ENCODE measurements around the gene EXD1. TPM values are rescaled to one million over a fixed set of nuclear protein-coding genes. Genes with fewer than 3 reads are reported as not detected.

EXD1 gene
- total and polyA plus RNA-seq, 2 of the 13 experiments (the other 11 are each of a cell fraction or from before 2014, with no cell fraction given): not detected

DNA sequence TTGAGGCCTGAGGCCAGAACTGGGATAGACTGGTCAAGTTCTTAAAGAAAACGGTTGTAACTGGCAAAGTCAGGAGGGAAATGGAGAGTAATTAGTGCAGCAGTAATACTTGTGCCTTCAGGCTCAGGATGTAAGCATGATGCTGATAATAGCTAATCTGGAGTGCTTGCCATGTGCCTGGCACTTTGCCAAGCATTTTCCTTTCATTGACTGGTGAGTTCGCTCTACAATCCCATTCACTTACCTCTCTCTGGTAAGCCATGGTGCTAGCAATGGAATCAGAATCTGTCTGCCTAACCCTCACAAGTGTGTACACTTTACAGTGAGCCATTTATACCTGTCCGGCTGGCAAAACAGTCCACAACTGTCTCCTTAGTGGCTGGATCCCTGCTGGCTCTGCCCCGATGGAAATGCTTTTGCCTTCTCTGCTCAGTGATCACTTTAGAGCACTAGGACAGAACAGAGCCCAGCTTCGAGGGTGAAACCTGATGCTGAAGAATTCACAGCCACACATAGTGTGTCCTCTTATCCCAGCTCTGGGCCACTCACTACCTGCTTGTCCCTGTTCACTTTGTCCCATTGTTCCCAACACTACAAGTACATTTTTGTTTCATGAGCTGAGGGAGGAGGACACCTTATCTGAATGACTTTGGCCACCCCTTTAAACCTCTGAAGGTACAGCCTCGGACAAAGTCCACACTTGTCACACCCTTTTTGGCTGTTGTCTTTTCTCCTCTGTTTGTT lies 10.8 kb upstream of the EXD1 start (continued):
- TF ChIP-seq, protein P1, sequence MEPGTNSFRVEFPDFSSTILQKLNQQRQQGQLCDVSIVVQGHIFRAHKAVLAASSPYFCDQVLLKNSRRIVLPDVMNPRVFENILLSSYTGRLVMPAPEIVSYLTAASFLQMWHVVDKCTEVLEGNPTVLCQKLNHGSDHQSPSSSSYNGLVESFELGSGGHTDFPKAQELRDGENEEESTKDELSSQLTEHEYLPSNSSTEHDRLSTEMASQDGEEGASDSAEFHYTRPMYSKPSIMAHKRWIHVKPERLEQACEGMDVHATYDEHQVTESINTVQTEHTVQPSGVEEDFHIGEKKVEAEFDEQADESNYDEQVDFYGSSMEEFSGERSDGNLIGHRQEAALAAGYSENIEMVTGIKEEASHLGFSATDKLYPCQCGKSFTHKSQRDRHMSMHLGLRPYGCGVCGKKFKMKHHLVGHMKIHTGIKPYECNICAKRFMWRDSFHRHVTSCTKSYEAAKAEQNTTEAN (CRISPR knock-in tag; conservative IDR thresholded peaks at IDR 0.05): no peak
- TF ChIP-seq JUND (CRISPR knock-in tag; IDR thresholded peaks at IDR 0.05): no peak
- TF ChIP-seq, protein P2, sequence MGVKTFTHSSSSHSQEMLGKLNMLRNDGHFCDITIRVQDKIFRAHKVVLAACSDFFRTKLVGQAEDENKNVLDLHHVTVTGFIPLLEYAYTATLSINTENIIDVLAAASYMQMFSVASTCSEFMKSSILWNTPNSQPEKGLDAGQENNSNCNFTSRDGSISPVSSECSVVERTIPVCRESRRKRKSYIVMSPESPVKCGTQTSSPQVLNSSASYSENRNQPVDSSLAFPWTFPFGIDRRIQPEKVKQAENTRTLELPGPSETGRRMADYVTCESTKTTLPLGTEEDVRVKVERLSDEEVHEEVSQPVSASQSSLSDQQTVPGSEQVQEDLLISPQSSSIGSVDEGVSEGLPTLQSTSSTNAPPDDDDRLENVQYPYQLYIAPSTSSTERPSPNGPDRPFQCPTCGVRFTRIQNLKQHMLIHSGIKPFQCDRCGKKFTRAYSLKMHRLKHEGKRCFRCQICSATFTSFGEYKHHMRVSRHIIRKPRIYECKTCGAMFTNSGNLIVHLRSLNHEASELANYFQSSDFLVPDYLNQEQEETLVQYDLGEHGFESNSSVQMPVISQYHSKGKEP (CRISPR knock-in tag; IDR thresholded peaks at IDR 0.05): no peak
- TF ChIP-seq, protein P3, sequence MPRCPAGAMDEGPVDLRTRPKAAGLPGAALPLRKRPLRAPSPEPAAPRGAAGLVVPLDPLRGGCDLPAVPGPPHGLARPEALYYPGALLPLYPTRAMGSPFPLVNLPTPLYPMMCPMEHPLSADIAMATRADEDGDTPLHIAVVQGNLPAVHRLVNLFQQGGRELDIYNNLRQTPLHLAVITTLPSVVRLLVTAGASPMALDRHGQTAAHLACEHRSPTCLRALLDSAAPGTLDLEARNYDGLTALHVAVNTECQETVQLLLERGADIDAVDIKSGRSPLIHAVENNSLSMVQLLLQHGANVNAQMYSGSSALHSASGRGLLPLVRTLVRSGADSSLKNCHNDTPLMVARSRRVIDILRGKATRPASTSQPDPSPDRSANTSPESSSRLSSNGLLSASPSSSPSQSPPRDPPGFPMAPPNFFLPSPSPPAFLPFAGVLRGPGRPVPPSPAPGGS (CRISPR knock-in tag; IDR thresholded peaks at IDR 0.05): no peak
- peak; percentile 67; the same call in 1 of the 2 replicates for TF ChIP-seq RCOR2 (CRISPR knock-in tag; IDR thresholded peaks at IDR 0.05)
- no peak for TF ChIP-seq ZNF672 (CRISPR knock-in tag; IDR thresholded peaks at IDR 0.05)
- TF ChIP-seq, protein P4, sequence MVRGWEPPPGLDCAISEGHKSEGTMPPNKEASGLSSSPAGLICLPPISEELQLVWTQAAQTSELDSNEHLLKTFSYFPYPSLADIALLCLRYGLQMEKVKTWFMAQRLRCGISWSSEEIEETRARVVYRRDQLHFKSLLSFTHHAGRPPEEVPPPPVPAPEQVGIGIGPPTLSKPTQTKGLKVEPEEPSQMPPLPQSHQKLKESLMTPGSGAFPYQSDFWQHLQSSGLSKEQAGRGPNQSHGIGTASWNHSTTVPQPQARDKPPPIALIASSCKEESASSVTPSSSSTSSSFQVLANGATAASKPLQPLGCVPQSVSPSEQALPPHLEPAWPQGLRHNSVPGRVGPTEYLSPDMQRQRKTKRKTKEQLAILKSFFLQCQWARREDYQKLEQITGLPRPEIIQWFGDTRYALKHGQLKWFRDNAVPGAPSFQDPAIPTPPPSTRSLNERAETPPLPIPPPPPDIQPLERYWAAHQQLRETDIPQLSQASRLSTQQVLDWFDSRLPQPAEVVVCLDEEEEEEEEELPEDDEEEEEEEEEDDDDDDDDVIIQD (CRISPR knock-in tag; IDR thresholded peaks at IDR 0.05; ENCODE audit: low read depth): peak; percentile 11; the same call in 1 of the 2 replicates
- TF ChIP-seq SPEN (CRISPR knock-in tag; IDR thresholded peaks at IDR 0.05; ENCODE audit: low read depth): no peak
- TF ChIP-seq NFE2 (CRISPR knock-in tag; IDR thresholded peaks at IDR 0.05): no peak
- no peak for TF ChIP-seq ZNF256 (CRISPR knock-in tag; conservative IDR thresholded peaks at IDR 0.05)
- TF ChIP-seq KDM1A (CRISPR knock-in tag; IDR thresholded peaks at IDR 0.05): peak; percentile 79; the same call in 1 of the 2 replicates
- TF ChIP-seq ZFP37 (CRISPR knock-in tag; IDR thresholded peaks at IDR 0.05; ENCODE audit: borderline replicate concordance): no peak
- TF ChIP-seq, protein P5, sequence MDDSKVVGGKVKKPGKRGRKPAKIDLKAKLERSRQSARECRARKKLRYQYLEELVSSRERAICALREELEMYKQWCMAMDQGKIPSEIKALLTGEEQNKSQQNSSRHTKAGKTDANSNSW (CRISPR knock-in tag; IDR thresholded peaks at IDR 0.05; ENCODE audit: borderline replicate concordance): no peak
- TF ChIP-seq, protein P6, sequence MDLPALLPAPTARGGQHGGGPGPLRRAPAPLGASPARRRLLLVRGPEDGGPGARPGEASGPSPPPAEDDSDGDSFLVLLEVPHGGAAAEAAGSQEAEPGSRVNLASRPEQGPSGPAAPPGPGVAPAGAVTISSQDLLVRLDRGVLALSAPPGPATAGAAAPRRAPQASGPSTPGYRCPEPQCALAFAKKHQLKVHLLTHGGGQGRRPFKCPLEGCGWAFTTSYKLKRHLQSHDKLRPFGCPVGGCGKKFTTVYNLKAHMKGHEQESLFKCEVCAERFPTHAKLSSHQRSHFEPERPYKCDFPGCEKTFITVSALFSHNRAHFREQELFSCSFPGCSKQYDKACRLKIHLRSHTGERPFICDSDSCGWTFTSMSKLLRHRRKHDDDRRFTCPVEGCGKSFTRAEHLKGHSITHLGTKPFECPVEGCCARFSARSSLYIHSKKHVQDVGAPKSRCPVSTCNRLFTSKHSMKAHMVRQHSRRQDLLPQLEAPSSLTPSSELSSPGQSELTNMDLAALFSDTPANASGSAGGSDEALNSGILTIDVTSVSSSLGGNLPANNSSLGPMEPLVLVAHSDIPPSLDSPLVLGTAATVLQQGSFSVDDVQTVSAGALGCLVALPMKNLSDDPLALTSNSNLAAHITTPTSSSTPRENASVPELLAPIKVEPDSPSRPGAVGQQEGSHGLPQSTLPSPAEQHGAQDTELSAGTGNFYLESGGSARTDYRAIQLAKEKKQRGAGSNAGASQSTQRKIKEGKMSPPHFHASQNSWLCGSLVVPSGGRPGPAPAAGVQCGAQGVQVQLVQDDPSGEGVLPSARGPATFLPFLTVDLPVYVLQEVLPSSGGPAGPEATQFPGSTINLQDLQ (CRISPR knock-in tag; IDR thresholded peaks at IDR 0.05): no peak
- TF ChIP-seq ZNF878 (CRISPR knock-in tag; IDR thresholded peaks at IDR 0.05): no peak
- no peak for TF ChIP-seq SCMH1 (CRISPR knock-in tag; IDR thresholded peaks at IDR 0.05; ENCODE audit: borderline replicate concordance)
- no peak for TF ChIP-seq RBM22 (optimal IDR thresholded peaks at IDR 0.05; ENCODE audit: low read length)
- TF ChIP-seq, protein P7, sequence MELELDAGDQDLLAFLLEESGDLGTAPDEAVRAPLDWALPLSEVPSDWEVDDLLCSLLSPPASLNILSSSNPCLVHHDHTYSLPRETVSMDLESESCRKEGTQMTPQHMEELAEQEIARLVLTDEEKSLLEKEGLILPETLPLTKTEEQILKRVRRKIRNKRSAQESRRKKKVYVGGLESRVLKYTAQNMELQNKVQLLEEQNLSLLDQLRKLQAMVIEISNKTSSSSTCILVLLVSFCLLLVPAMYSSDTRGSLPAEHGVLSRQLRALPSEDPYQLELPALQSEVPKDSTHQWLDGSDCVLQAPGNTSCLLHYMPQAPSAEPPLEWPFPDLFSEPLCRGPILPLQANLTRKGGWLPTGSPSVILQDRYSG (CRISPR knock-in tag; IDR thresholded peaks at IDR 0.05): no peak
- TF ChIP-seq ETV6 (CRISPR knock-in tag; conservative IDR thresholded peaks at IDR 0.05): no peak
- TF ChIP-seq PAWR (CRISPR knock-in tag; IDR thresholded peaks at IDR 0.05; ENCODE audit: borderline replicate concordance): no peak

Data from HepG2 (cell line).